HepG2 (cell line): ENCODE results near the gene ANKUB1. TPM values are rescaled to one million over a fixed set of nuclear protein-coding genes. Genes with fewer than 3 reads are reported as not detected.

ENCODE experiments used
- ATAC-seq: fragments of 200-7000 bp; cut with Tn5 transposase; 3 replicates; pipeline ENCODE4 v1.9.1; 2020; ENCODE audit warnings: mild to moderate bottlenecking, moderate library complexity
- BruUV-seq: library from RNA; stranded (reverse); fragments of 400-500 nt; replicated peaks from 2 replicates; lab custom pipeline; 2021; lab: Mats Ljungman, UMichigan
- CTCF ChIA-PET: fragments of 300-600 bp; formaldehyde crosslinking; extraction: SDS; loops from one replicate; lab custom pipeline; 2021; ENCODE audit warnings: low total read pairs, inconsistent platforms, low intra/inter-chr PET ratio; lab: Yijun Ruan, JAX
- POLR2A ChIA-PET: fragments of 350-600 bp; sonication (Branson Sonifier 250); formaldehyde crosslinking; loops from one replicate; lab custom pipeline; 2020; ENCODE audit warnings: antibody characterized with exemption, inconsistent platforms; lab: Yijun Ruan, JAX
- DNase-seq: peaks from one replicate; pipeline ENCODE4 v3.0.0-alpha.2; 2015; ENCODE audit warnings: low spot score
- FAIRE-seq: peaks from 3 replicates; lab custom pipeline; 2011; peaks lifted over from hg19 to GRCh38; lab: Jason Lieb, UNC
- H2AFZ ChIP-seq: one replicate; pipeline ENCODE4 v1.6.1; 2011; ENCODE audit warnings: low read length, inconsistent platforms
- H3K27ac ChIP-seq: fragments of 300-600 bp; 3 replicates; pipeline ENCODE4 v1.8.0; 2011; ENCODE audit warnings: mixed run types, mild to moderate bottlenecking, mixed read lengths, low read length, inconsistent platforms; ENCODE audit not compliant: insufficient read depth; ENCODE audit errors: extremely low read length
- H3K27me3 ChIP-seq, 2 experiments: fragments of 200-600 bp in 1 of 2; 2 replicates in 1 of 2; 3 replicates in 1 of 2; pipeline versions ENCODE4 v1.6.0 to v1.8.0; 2011; ENCODE audit warnings: low read length in 2 of 2, mild to moderate bottlenecking in 2 of 2, moderate library complexity in 2 of 2, inconsistent platforms in 1 of 2; ENCODE audit not compliant: insufficient read depth in 2 of 2, control insufficient read depth in 1 of 2
- H3K36me3 ChIP-seq, 2 experiments: fragments of 200-600 bp in 1 of 2; replicated peaks in 1 of 2; 2 replicates in 1 of 2; 3 replicates in 1 of 2; pipeline versions ENCODE4 v1.5.1 to v1.8.0; 2011; ENCODE audit warnings: low read length in 2 of 2, inconsistent platforms in 1 of 2; ENCODE audit not compliant: insufficient read depth in 2 of 2, control insufficient read depth in 1 of 2
- H3K4me1 ChIP-seq: 2 replicates; pipeline ENCODE4 v1.5.1; 2012; ENCODE audit warnings: low read length, inconsistent platforms; ENCODE audit not compliant: insufficient read depth
- H3K4me2 ChIP-seq: 2 replicates; pipeline ENCODE4 v1.6.0; 2011; ENCODE audit warnings: low read depth, low read length, inconsistent platforms
- H3K4me3 ChIP-seq, 3 experiments: fragments of 200-600 bp in 1 of 3; sonication (generic), shearing (Covaris generic) in 1 of 3; replicated peaks in 1 of 3; 2 replicates each; pipeline ENCODE4 v1.5.1; 2011 to 2016; ENCODE audit warnings: low read length in 3 of 3, inconsistent platforms in 2 of 3, low read depth in 2 of 3, mild to moderate bottlenecking in 2 of 3, control low read depth in 1 of 3, mixed read lengths in 1 of 3; ENCODE audit not compliant: insufficient read depth in 1 of 3
- H3K79me2 ChIP-seq: one replicate; pipeline ENCODE4 v1.6.1; 2011; ENCODE audit warnings: low read length, inconsistent platforms; ENCODE audit not compliant: insufficient read depth
- H3K9ac ChIP-seq: 2 replicates; pipeline ENCODE4 v1.6.0; 2011; ENCODE audit warnings: mild to moderate bottlenecking, low read depth, low read length, inconsistent platforms; ENCODE audit not compliant: insufficient read depth
- H3K9me3 ChIP-seq: 2 replicates; pipeline ENCODE4 v1.5.1; 2012; ENCODE audit warnings: mild to moderate bottlenecking, low read length
- H4K20me1 ChIP-seq: 2 replicates; pipeline ENCODE4 v1.6.0; 2011; ENCODE audit warnings: inconsistent platforms, mild to moderate bottlenecking, low read length, moderate library complexity; ENCODE audit not compliant: insufficient read depth
- ATF7-NPFF ChIP-seq: sonication (generic); formaldehyde crosslinking; IDR thresholded peaks from 2 replicates; pipeline ENCODE4 v1.8.1; 2023; ENCODE audit warnings: mild to moderate bottlenecking, low read depth, missing genetic modification reagents, moderate library complexity
- CBX1 ChIP-seq: IDR thresholded peaks from one replicate; pipeline ENCODE4 v1.6.1; 2016; ENCODE audit warnings: antibody characterized with exemption, low read depth
- KLF9 ChIP-seq: IDR thresholded peaks from 2 replicates; pipeline ENCODE4 v1.6.1; 2016; ENCODE audit warnings: low read depth
- MED1 ChIP-seq: sonication (generic); formaldehyde crosslinking; IDR thresholded peaks from 2 replicates; pipeline ENCODE4 v1.4.0; 2020; ENCODE audit warnings: missing genetic modification reagents
- NR2F6 ChIP-seq, 2 experiments: IDR thresholded peaks; 2 replicates each; pipeline ENCODE4 v1.6.1; 2016; ENCODE audit warnings: antibody characterized with exemption in 1 of 2, mild to moderate bottlenecking in 1 of 2
- PAX8 ChIP-seq: sonication (generic); formaldehyde crosslinking; IDR thresholded peaks from 2 replicates; pipeline ENCODE4 v1.8.0; 2022; ENCODE audit warnings: mild to moderate bottlenecking, missing genetic modification reagents, borderline replicate concordance
- POLR2AphosphoS2 ChIP-seq: IDR thresholded peaks from 2 replicates; pipeline ENCODE4 v1.6.1; 2011; ENCODE audit warnings: low read depth, low read length, improper control_type of control experiment
- ZNF768 ChIP-seq: sonication (generic); formaldehyde crosslinking; IDR thresholded peaks from 2 replicates; pipeline ENCODE4 v1.4.0; 2020; ENCODE audit warnings: missing genetic modification reagents
- WGBS: methylation state at CpG from one replicate; pipeline ENCODE4 v1.1.6; 2017; ENCODE audit warnings: low lambda C conversion rate; 5-methylcytosine and 5-hydroxymethylcytosine counted together
- in situ Hi-C: cut with HindIII; loops from 2 replicates; pipeline ENCODE4 v1.10.0; 2017; ENCODE audit warnings: low pct_unique_long_range_greater_than_20kb; ENCODE audit not compliant: extremely low pct_ligation_motif_present
- intact Hi-C: fragments of 100-400 bp; cut with micrococcal nuclease; formaldehyde crosslinking; loops from one replicate; pipeline ENCODE4 v1.10.0; 2022; ENCODE audit not compliant: unreplicated experiment
- polyA plus RNA-seq, 8 experiments: library from polyadenylated mRNA; depleted of rRNA in 3 of 8; stranded (reverse) in 7 of 8; unstranded in 1 of 8; fragments of >200 nt; fragmentation: Illumina TruSeq in 4 of 8; extraction: Trizol in 4 of 8; gene quantifications; 2 replicates each; pipeline versions ENCODE4 v1.2.1 to v1.2.3, GENCODE V29; 2011 to 2016; ENCODE audit warnings: low read depth in 4 of 8, missing spikeins in 1 of 8, mixed read lengths in 1 of 8; ENCODE audit not compliant: insufficient read depth in 1 of 8
- total RNA-seq, 5 experiments: library from RNA; depleted of rRNA; stranded (reverse); fragments of >200 nt; fragmentation: Illumina TruSeq; extraction: Trizol; gene quantifications; 2 replicates each; pipeline ENCODE4 v1.2.3, GENCODE V29; 2016; ENCODE audit warnings: low read depth in 1 of 5
- TF ChIP-seq, protein P1 (sequence below): sonication (generic); formaldehyde crosslinking; IDR thresholded peaks from 2 replicates; pipeline ENCODE4 v1.4.0; 2020; ENCODE audit warnings: mild to moderate bottlenecking, missing genetic modification reagents
- TF ChIP-seq, protein P2 (sequence below), 2 experiments: sonication (generic) in 1 of 2; formaldehyde crosslinking in 1 of 2; IDR thresholded peaks; 2 replicates each; pipeline versions ENCODE4 v1.4.0 to v1.6.1; 2018 to 2020; ENCODE audit warnings: missing genetic modification reagents in 2 of 2, borderline replicate concordance in 1 of 2, low read depth in 1 of 2, mild to moderate bottlenecking in 1 of 2, missing biosample characterization in 1 of 2
- TF ChIP-seq, protein P3 (sequence below): sonication (generic); formaldehyde crosslinking; conservative IDR thresholded peaks from 2 replicates; pipeline ENCODE4 v1.4.0; 2020; ENCODE audit warnings: missing genetic modification reagents
- TF ChIP-seq, protein P4 (sequence below): sonication (generic); formaldehyde crosslinking; IDR thresholded peaks from 2 replicates; pipeline ENCODE4 v1.5.0; 2020; ENCODE audit warnings: missing genetic modification reagents

Gene ANKUB1
- total and polyA plus RNA-seq, 2 of the 13 experiments (the other 11 are each of a cell fraction or from before 2014, with no cell fraction given), result not detected

DNA sequence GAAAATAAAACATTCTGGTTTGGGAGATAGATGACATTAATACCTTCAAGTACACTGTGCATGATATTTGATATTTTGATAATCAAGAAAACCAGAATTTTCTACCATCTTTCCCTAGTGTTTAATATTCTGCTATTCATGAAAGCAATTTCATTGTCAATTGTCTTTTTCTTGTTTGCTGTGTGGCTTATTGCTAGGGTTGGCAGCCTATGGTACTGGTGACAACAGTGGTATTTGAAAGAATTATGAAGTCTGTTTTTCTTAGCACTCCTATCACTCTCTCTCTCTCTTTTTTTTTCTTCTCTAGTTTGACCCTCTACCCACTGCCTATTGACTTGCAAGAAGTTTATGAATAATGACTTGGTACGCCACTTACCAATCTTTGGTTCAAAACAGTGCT, 36.0 kb upstream of the ANKUB1 start:
- DNase-seq, result no peak
- peaks cover 40% of the 10 kb centered on the region for H3K9me3 ChIP-seq
- FAIRE-seq, result no peak
- H3K36me3 ChIP-seq, result no peaks in the 10 kb centered on the region
- H2AFZ ChIP-seq, result no peak overlapping the region
- ATAC-seq, result no peak
- H4K20me1 ChIP-seq, result no peaks in the 10 kb centered on the region; the same call in 1 of the 2 replicates
- no peak for TF ChIP-seq POLR2AphosphoS2
- TF ChIP-seq, protein P1, sequence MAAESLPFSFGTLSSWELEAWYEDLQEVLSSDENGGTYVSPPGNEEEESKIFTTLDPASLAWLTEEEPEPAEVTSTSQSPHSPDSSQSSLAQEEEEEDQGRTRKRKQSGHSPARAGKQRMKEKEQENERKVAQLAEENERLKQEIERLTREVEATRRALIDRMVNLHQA (CRISPR knock-in tag), result no peak
- TF ChIP-seq ZNF768 (CRISPR knock-in tag), result no peak
- TF ChIP-seq PAX8 (CRISPR knock-in tag), result no peak
- TF ChIP-seq CBX1, result no peak
- no peak for TF ChIP-seq NR2F6 (IDR thresholded peaks at IDR 0.05)
- TF ChIP-seq NR2F6 (CRISPR knock-in tag; IDR thresholded peaks at IDR 0.05), result no peak
- TF ChIP-seq, protein P2, sequence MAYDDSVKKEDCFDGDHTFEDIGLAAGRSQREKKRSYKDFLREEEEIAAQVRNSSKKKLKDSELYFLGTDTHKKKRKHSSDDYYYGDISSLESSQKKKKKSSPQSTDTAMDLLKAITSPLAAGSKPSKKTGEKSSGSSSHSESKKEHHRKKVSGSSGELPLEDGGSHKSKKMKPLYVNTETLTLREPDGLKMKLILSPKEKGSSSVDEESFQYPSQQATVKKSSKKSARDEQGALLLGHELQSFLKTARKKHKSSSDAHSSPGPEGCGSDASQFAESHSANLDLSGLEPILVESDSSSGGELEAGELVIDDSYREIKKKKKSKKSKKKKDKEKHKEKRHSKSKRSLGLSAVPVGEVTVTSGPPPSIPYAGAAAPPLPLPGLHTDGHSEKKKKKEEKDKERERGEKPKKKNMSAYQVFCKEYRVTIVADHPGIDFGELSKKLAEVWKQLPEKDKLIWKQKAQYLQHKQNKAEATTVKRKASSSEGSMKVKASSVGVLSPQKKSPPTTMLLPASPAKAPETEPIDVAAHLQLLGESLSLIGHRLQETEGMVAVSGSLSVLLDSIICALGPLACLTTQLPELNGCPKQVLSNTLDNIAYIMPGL (CRISPR knock-in tag; IDR thresholded peaks at IDR 0.05; ENCODE audit: borderline replicate concordance in 1 of 2, low read depth in 1 of 2), result no peak
- TF ChIP-seq, protein P3, sequence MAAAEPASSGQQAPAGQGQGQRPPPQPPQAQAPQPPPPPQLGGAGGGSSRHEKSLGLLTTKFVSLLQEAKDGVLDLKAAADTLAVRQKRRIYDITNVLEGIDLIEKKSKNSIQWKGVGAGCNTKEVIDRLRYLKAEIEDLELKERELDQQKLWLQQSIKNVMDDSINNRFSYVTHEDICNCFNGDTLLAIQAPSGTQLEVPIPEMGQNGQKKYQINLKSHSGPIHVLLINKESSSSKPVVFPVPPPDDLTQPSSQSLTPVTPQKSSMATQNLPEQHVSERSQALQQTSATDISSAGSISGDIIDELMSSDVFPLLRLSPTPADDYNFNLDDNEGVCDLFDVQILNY (CRISPR knock-in tag), result no peak
- no peak for TF ChIP-seq KLF9 (CRISPR knock-in tag)
- no peak for TF ChIP-seq ATF7-NPFF (CRISPR knock-in tag)
- no peak for TF ChIP-seq MED1
- TF ChIP-seq, protein P4, sequence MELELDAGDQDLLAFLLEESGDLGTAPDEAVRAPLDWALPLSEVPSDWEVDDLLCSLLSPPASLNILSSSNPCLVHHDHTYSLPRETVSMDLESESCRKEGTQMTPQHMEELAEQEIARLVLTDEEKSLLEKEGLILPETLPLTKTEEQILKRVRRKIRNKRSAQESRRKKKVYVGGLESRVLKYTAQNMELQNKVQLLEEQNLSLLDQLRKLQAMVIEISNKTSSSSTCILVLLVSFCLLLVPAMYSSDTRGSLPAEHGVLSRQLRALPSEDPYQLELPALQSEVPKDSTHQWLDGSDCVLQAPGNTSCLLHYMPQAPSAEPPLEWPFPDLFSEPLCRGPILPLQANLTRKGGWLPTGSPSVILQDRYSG (CRISPR knock-in tag), result no peak
- intact Hi-C loops, result no loop called here
- no peaks in the 10 kb centered on the region for H3K4me1 ChIP-seq
- ChIA-PET POLR2A (no interaction called here), CTCF (no interaction called here)
- H3K4me3 ChIP-seq, result no peak overlapping the region
- in situ Hi-C loops, result no loop called here
- 100% methylated on average over 1 of the region's 1 CpG for WGBS
- H3K79me2 ChIP-seq, result peaks cover 59% of the 10 kb centered on the region
- no TSS peak for BruUV-seq
- H3K9ac ChIP-seq, result no peak overlapping the region
- H3K27ac ChIP-seq, result no peak overlapping the region
- no peak overlapping the region for H3K4me2 ChIP-seq
- H3K27me3 ChIP-seq, result no peaks in the 10 kb centered on the region
